IPS-NIHi7 (cell line): ENCODE measurements around the gene CNOT9.
"Not testable (repeated sequence)": the region's sequence is repeated elsewhere in the genome, so short reads cannot be mapped to it uniquely, and the experiment has no call there.

Experiments
- DNase-seq: peaks from one replicate; pipeline ENCODE4 v3.0.0; 2012; ENCODE audit warnings: mixed read lengths; ENCODE audit errors: extremely low spot score

CNOT9 gene

GRCh38 chr2:218568190-218569037 is at the start of gene CNOT9, which contains the start of gene USP37:
TSS of gene CNOT9 (plus strand) at chr2:218568839. CDS start at chr2:218568955, 116 bp downstream.
TSS of gene USP37 (minus strand) at chr2:218568351. CDS start at chr2:218558653, 9,698 bp downstream.
- peak; percentile 97 for DNase-seq

GRCh38 chr2:218518876-218519275 is 49.8 kb upstream of the CNOT9 start:
- no peak for DNase-seq

GRCh38 chr2:218523651-218524050 is 45.0 kb upstream of the CNOT9 start:
- no peak for DNase-seq

- DNase-seq, result not testable (repeated sequence)
Measured at GRCh38 chr2:218528409-218528808, 40.2 kb upstream of the CNOT9 start.

GRCh38 chr2:218529990-218530389 is 38.6 kb upstream of the CNOT9 start:
- DNase-seq, result no peak

- DNase-seq, result no peak
Measured at GRCh38 chr2:218536804-218537494, 31.7 kb upstream of the CNOT9 start.

GRCh38 chr2:218540015-218540414 is 28.6 kb upstream of the CNOT9 start:
- no peak for DNase-seq

GRCh38 chr2:218546012-218546411 is 22.6 kb upstream of the CNOT9 start:
- no peak for DNase-seq

GRCh38 chr2:218547511-218547910 is 21.1 kb upstream of the CNOT9 start:
- DNase-seq, result no peak

- no peak for DNase-seq
Measured at GRCh38 chr2:218547978-218548377, 20.7 kb upstream of the CNOT9 start.

- DNase-seq, result not testable (repeated sequence)
Measured at GRCh38 chr2:218554225-218554624, 14.4 kb upstream of the CNOT9 start.

- DNase-seq, result peak; percentile 54
Measured at GRCh38 chr2:218555527-218555926, 13.1 kb upstream of the CNOT9 start.

- DNase-seq, result no peak
Measured at GRCh38 chr2:218557941-218558340, 10.7 kb upstream of the CNOT9 start.

- DNase-seq, result no peak
Measured at GRCh38 chr2:218558986-218559385, 9.7 kb upstream of the CNOT9 start.

GRCh38 chr2:218564056-218564455 is 4.6 kb upstream of the CNOT9 start:
- DNase-seq, result no peak

GRCh38 chr2:218566296-218566695 is 2.3 kb upstream of the CNOT9 start:
- DNase-seq, result no peak

- peak; percentile 79 for DNase-seq
Measured at GRCh38 chr2:218567797-218568189, 846 bp upstream of the CNOT9 start.

- DNase-seq, result peak; percentile 36
Measured at GRCh38 chr2:218569038-218569431, 396 bp downstream of the CNOT9 start.

- peak; percentile 11 for DNase-seq
Measured at GRCh38 chr2:218569661-218570500, 1.2 kb downstream of the CNOT9 start.

- DNase-seq, result no peak
Measured at GRCh38 chr2:218570850-218571249, 2.2 kb downstream of the CNOT9 start.

GRCh38 chr2:218576854-218577253 is 8.2 kb downstream of the CNOT9 start:
- DNase-seq, result no peak
